ENCODE measurements around the gene EVI5.

Gene EVI5

DNA sequence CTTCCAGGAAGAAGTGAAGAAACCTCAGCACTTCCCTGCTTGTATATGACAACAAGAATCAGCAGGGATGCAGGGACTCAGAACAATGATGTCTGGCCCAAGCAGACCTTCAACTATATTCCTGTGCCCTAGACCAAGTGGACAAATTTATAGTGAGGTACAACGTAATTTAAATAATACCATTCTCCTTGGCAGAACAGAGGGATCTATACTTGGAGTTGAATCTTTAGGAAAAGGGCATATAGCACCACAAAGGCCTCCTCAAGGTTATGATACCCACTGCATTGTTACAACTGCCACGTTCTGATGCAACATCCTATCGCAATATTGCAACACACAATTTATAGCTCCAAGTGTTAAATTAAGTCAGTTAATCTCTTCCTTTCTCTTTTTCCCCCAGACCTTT lies 269.1 kb downstream of the EVI5 start:
- no peak for DNase-seq (ENCODE audit: low spot score)

GRCh38 chr1:92511541-92511940 lies 273.4 kb downstream of the EVI5 start:
- DNase-seq (ENCODE audit: low spot score) = no peak

- DNase-seq (ENCODE audit: low spot score) = no peak
Measured at GRCh38 chr1:92509619-92510018, 275.3 kb downstream of the EVI5 start.

GRCh38 chr1:92505015-92505692 lies 279.8 kb downstream of the EVI5 start:
- no peak for DNase-seq (ENCODE audit: low spot score)

- DNase-seq (ENCODE audit: low spot score) = no peak
Measured at GRCh38 chr1:92504291-92505014, 280.5 kb downstream of the EVI5 start.

- DNase-seq (ENCODE audit: low spot score) = no peak
Measured at GRCh38 chr1:92503926-92504285, 281.0 kb downstream of the EVI5 start.

DNA sequence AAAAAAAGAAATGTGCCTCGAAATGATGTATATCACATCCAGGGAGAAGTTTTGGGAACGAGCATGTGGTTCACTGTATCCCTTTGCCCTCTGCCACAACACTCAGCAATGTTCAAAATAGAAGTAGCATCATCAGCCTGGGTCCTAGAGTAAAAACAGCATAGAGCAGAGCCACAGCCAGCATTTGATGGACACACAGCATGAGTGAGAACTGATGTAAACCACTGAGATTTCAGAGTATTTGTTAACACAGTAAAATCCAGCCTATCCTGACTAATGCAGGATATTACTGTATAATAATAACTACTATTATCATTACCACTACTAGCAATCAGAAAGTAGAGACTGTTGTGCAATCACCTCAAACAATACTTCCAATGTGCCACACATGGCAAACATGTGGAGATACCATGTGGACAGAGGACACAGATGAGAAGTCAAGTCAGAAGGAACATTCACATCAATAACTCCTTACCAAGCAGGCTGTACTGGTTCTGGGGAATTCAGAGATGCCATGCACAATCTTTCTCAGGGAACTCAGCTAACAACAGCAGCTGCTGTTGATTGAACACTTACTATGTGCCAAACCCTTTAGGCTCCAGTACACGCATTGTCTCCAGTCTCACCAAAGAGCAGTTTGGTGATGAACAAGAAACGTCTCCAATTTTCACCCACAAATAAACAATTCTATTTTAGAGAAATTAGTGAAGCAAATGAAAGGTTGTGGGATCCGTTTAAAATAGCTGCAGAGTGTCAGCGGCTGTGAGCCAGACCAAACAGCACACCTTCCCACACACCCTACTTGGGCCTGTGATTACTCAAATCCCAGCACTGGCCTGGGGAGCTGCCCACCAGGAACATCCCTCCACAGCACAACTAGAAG lies 281.6 kb downstream of the EVI5 start:
- no peak for DNase-seq (ENCODE audit: low spot score)

DNA sequence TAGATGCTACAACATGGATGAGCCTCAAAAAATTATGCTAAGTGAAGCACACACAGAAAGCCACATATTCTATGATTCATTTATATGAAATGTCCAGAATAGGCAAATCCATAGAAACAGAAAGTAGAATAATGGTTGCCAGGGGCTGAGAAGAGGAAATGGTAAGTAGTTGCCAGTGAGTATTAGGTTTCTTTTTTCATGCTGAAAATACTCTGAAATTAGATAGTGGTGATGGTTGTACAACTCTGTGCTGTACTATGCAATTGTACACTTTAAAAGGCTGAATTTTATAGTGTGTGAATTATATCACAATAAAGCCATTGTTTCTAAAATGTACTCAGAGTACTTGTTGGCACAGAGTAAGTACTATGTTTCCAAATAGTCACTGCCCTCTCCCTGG lies 282.7 kb downstream of the EVI5 start:
- DNase-seq (ENCODE audit: low spot score) = no peak

GRCh38 chr1:92500552-92500951 lies 284.4 kb downstream of the EVI5 start:
- DNase-seq (ENCODE audit: low spot score) = no peak

GRCh38 chr1:92495392-92496063 lies 289.4 kb downstream of the EVI5 start:
- no peak for DNase-seq (ENCODE audit: low spot score)

- DNase-seq (ENCODE audit: low spot score) = no peak
Measured at GRCh38 chr1:92494485-92495141, 290.3 kb downstream of the EVI5 start.

DNA sequence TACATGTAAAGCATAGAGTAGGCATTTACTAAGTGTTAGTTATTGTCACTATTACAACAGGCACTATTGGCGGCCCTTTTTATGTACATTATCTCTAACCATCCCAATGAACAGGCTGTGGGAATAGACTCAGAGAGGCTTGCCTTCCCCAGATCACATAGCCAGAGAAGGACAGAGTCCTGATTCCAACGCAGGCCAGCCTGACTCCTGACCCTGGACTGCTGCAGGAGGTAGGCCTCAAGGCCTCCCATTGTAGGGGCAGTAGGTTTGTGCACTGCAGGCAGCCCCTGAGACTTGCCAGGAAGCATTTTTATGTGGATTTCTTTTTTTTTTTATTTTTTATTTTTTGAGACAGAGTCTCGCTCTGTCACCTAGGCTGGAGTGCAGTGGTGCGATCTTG lies 291.8 kb downstream of the EVI5 start:
- no peak for DNase-seq (ENCODE audit: low spot score)

GRCh38 chr1:92488832-92489231 lies 296.1 kb downstream of the EVI5 start:
- no peak for DNase-seq (ENCODE audit: low spot score)

DNA sequence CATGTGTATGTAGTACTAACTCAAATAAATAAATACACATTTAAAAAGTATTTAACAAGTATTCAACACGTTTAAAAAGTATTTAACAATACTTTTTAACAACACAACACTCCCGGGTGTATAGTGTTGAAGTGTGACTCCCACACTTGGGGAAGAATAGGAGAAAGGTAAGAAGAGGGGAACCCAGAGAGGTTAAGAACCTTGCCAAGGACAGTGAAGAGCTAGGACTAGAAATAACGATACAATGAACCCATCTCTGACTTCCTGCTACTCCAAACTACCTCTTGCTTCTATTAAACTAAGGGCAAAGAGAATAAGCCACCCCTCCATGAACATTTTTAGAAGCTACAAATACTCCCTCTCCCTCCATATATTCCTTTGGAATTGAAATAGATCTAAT lies 296.5 kb downstream of the EVI5 start:
- DNase-seq (ENCODE audit: low spot score) = no peak

- DNase-seq (ENCODE audit: low spot score) = no peak
Measured at GRCh38 chr1:92487078-92487605, 297.8 kb downstream of the EVI5 start.

DNA sequence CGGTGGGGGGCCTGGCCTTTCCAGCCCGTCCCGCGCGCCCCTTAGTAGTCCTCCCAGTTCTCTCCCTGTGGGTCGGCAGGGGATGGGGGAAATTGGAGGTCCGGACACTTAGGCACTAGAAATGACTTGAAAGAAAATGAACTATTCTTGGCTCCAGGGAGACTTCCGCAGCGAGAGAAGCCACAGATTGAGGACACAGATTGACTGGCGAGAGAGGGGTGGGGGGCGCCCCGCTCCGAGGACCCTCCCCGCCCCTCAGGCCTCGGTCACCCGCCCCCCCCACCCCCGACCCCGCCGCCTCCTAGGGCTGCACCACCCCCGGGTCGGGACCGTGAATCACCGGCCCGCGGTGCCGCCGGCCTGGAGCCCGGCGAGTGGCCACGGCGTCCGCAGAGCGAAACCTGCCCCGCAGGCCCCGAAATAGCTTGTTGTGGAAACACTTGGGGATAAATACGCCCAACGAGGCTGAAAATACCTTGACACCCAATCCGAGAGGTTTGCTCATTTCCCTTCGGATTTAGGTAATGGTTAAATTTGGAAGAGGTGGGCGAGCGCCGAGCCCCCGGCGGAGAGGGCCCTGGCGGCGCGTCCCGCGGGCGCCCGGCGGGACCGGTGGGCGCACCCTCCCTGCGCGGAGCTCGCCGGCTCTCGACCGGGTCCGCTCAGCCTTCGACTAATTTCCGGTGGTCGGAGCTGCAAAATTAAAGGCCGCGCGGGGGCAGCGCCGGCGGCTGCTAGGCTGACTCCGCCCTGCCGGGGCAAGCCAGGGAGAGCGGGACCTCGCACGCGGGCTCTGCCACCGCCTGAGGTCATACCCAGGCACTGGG lies 298.4 kb downstream of the EVI5 start, which contains the start of gene GFI1:
Gene GFI1 (minus strand): TSS at position 675 of the 827 bp plus-strand sequence. CDS start 3,438 bp downstream, outside the sequence.
- DNase-seq (ENCODE audit: low spot score) = no peak

- no peak for DNase-seq (ENCODE audit: low spot score)
Measured at GRCh38 chr1:92485381-92486250, 299.3 kb downstream of the EVI5 start.

- no peak for DNase-seq (ENCODE audit: low spot score)
Measured at GRCh38 chr1:92484472-92485380, 300.2 kb downstream of the EVI5 start.
